Trophoblast cell (in vitro differentiated cells and primary cell): ENCODE data around the gene JAK2.

Experiments used
- DNase-seq, 2 donors: peaks; one replicate each; pipeline ENCODE4 v3.0.0-alpha.2; 2016
- H2AFZ ChIP-seq: 2 replicates; pipeline ENCODE4 v1.6.1; 2013; ENCODE audit warnings: low read length, moderate library complexity, mild to moderate bottlenecking; ENCODE audit not compliant: insufficient read depth, poor library complexity
- H2AK5ac ChIP-seq: 2 replicates; pipeline ENCODE4 v1.6.1; 2013; ENCODE audit warnings: mild to moderate bottlenecking, low read length
- H2BK120ac ChIP-seq: 2 replicates; pipeline ENCODE4 v1.6.1; 2013; ENCODE audit warnings: low read length, mild to moderate bottlenecking, moderate library complexity; ENCODE audit not compliant: insufficient read depth, poor library complexity
- H2BK12ac ChIP-seq: 2 replicates; pipeline ENCODE4 v1.6.1; 2013; ENCODE audit warnings: mild to moderate bottlenecking, low read length, moderate library complexity
- H2BK5ac ChIP-seq: 2 replicates; pipeline ENCODE4 v1.6.1; 2013; ENCODE audit warnings: low read length, low read depth, moderate library complexity, mild to moderate bottlenecking; ENCODE audit not compliant: poor library complexity
- H3K14ac ChIP-seq: 2 replicates; pipeline ENCODE4 v1.6.1; 2013; ENCODE audit warnings: mild to moderate bottlenecking, low read length
- H3K18ac ChIP-seq: 2 replicates; pipeline ENCODE4 v1.6.1; 2013; ENCODE audit warnings: mild to moderate bottlenecking, low read length
- H3K23ac ChIP-seq: 2 replicates; pipeline ENCODE4 v1.6.1; 2013; ENCODE audit warnings: low read length
- H3K27ac ChIP-seq: 2 replicates; pipeline ENCODE4 v1.5.1; 2013; ENCODE audit warnings: low read depth, mild to moderate bottlenecking, inconsistent platforms, low read length, moderate library complexity
- H3K27me3 ChIP-seq: 2 replicates; pipeline ENCODE4 v1.6.1; 2013; ENCODE audit warnings: inconsistent platforms, mild to moderate bottlenecking, low read length, moderate library complexity; ENCODE audit not compliant: insufficient read depth
- H3K36me3 ChIP-seq, 2 experiments: 1 replicate in 1 of 2; 2 replicates in 1 of 2; pipeline ENCODE4 v1.6.1; 2013; ENCODE audit warnings: low read length in 2 of 2, mild to moderate bottlenecking in 2 of 2, moderate library complexity in 1 of 2; ENCODE audit not compliant: insufficient read depth in 2 of 2, control insufficient read depth in 1 of 2
- H3K4ac ChIP-seq: 2 replicates; pipeline ENCODE4 v1.6.1; 2013; ENCODE audit warnings: low read depth, mild to moderate bottlenecking, low read length, moderate library complexity
- H3K4me1 ChIP-seq, 2 experiments: 1 replicate in 1 of 2; 2 replicates in 1 of 2; pipeline ENCODE4 v1.6.1; 2013; ENCODE audit warnings: low read length in 2 of 2, mild to moderate bottlenecking in 2 of 2, moderate library complexity in 1 of 2; ENCODE audit not compliant: insufficient read depth in 2 of 2, control insufficient read depth in 1 of 2
- H3K4me2 ChIP-seq: 2 replicates; pipeline ENCODE4 v1.6.1; 2013; ENCODE audit warnings: inconsistent platforms, mild to moderate bottlenecking, low read length, moderate library complexity
- H3K4me3 ChIP-seq: 2 replicates; pipeline ENCODE4 v1.5.1; 2013; ENCODE audit warnings: mild to moderate bottlenecking, low read depth, low read length, inconsistent platforms
- H3K79me1 ChIP-seq: one replicate; pipeline ENCODE4 v1.6.1; 2013; ENCODE audit warnings: low read length
- H3K79me2 ChIP-seq: 2 replicates; pipeline ENCODE4 v1.6.1; 2013; ENCODE audit warnings: low read length, mild to moderate bottlenecking; ENCODE audit not compliant: control insufficient read depth, insufficient read depth, poor library complexity
- H3K9ac ChIP-seq: 2 replicates; pipeline ENCODE4 v1.6.1; 2013; ENCODE audit warnings: mild to moderate bottlenecking, low read length
- H3K9me3 ChIP-seq: 2 replicates; pipeline ENCODE4 v1.6.1; 2013; ENCODE audit warnings: low read depth, mild to moderate bottlenecking, control low read depth, inconsistent platforms, low read length; ENCODE audit not compliant: insufficient read depth
- H4K12ac ChIP-seq: 2 replicates; pipeline ENCODE4 v1.6.1; 2013; ENCODE audit warnings: low read depth, mild to moderate bottlenecking, low read length, moderate library complexity
- H4K8ac ChIP-seq: 2 replicates; pipeline ENCODE4 v1.6.1; 2013; ENCODE audit warnings: low read depth, mild to moderate bottlenecking, low read length, moderate library complexity
- H4K91ac ChIP-seq: one replicate; pipeline ENCODE4 v1.6.1; 2013; ENCODE audit warnings: low read depth, mild to moderate bottlenecking, low read length, moderate library complexity
- WGBS: extraction: QIAGEN DNeasy Blood & Tissue Kit; methylation state at CpG from one replicate; pipeline ENCODE4 v1.1.7; 2013; ENCODE audit warnings: missing lambda C conversion rate; ENCODE audit not compliant: insufficient read length, insufficient coverage; ENCODE audit errors: extremely low coverage; 5-methylcytosine and 5-hydroxymethylcytosine counted together

Gene JAK2

GRCh38 chr9:4984171-4984620 lies 876 bp upstream of the JAK2 start:
- Histone ChIP-seq H3K36me3 (no peaks in the 10 kb centered on the region), H2AK5ac (no peak overlapping the region), H3K27me3 (no peaks in the 10 kb centered on the region), H2BK5ac (peak overlapping the region; percentile 76), H3K27ac (peak overlapping the region; percentile 98), H2AFZ (peak overlapping the region; percentile 92), H4K91ac (peak overlapping the region; percentile 92), H3K79me2 (peaks cover 8% of the 10 kb centered on the region), H3K79me1 (peaks cover 10% of the 10 kb centered on the region), H3K23ac (no peak overlapping the region), H4K8ac (peak overlapping the region; percentile 75), H3K4me3 (peak overlapping the region; percentile 77), H3K4ac (peak overlapping the region; percentile 18), H2BK120ac (peak overlapping the region; percentile 96), H3K4me2 (peak overlapping the region; percentile 61), H3K9ac (peak overlapping the region; percentile 70), H3K9me3 (no peaks in the 10 kb centered on the region), H3K18ac (peak overlapping the region; percentile 73), H4K12ac (peak overlapping the region; percentile 22), H2BK12ac (no peak overlapping the region), H3K4me1 (peaks cover 0 to 2% of the 10 kb centered on the region in 2 experiments), H3K14ac (peak overlapping the region; percentile 48)
- no CpG with 5 or more reads among the region's 25 CpGs for WGBS
- DNase-seq, result no peak

- Histone ChIP-seq H4K91ac (peak overlapping the region; percentile 65), H2BK12ac (no peak overlapping the region), H4K12ac (peak overlapping the region; percentile 66), H3K4me3 (peak overlapping the region; percentile 77), H2BK5ac (peak overlapping the region; percentile 70), H3K27ac (peak overlapping the region; percentile 98), H3K18ac (peak overlapping the region; percentile 77), H2AFZ (peak overlapping the region; percentile 87), H3K27me3 (no peaks in the 10 kb centered on the region), H3K9me3 (no peaks in the 10 kb centered on the region), H3K79me2 (peaks cover 8% of the 10 kb centered on the region), H3K36me3 (no peaks in the 10 kb centered on the region), H2AK5ac (no peak overlapping the region), H3K23ac (no peak overlapping the region), H3K9ac (peak overlapping the region; percentile 22), H2BK120ac (peak overlapping the region; percentile 83), H4K8ac (peak overlapping the region; percentile 75), H3K4ac (peak overlapping the region; percentile 27), H3K79me1 (peaks cover 10% of the 10 kb centered on the region), H3K4me1 (peaks cover 0 to 2% of the 10 kb centered on the region in 2 experiments), H3K4me2 (peak overlapping the region; percentile 61), H3K14ac (peak overlapping the region; percentile 85)
- no CpG with 5 or more reads among the region's 42 CpGs for WGBS
- peak; percentile 29 to 56 for DNase-seq
Observed at GRCh38 chr9:4985386-4986266, 554 bp downstream of the JAK2 start.

DNA sequence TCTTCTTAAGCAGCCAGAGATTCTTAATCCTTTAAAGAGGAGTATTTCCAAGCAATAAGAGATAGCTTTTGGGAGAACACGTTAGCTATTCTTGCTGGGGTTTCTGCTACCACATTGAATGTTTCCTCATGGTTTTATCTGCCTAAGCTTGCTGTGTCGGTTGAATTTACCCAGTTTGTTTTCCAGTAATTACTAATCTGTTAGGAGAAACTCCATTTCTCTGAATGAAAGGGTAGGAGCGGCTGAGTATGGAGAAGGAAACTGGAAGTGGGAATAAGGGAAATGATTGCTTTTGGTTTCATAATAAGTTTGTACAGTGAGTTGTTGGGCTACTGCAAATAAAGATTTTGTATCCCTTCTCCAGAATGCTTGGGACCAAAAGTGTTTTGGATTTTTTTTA lies 1.2 kb downstream of the JAK2 start:
- Histone ChIP-seq H4K91ac (no peak overlapping the region), H4K12ac (no peak overlapping the region)

GRCh38 chr9:4986783-4987182 lies 1.7 kb downstream of the JAK2 start:
- H4K91ac ChIP-seq, result no peak overlapping the region
- H3K9ac ChIP-seq, result no peak overlapping the region
- no peak overlapping the region for H3K14ac ChIP-seq
- H3K79me1 ChIP-seq, result peaks cover 10% of the 10 kb centered on the region
- H3K23ac ChIP-seq, result no peak overlapping the region
- no peak overlapping the region for H3K27ac ChIP-seq
- no CpG with 5 or more reads among the region's 4 CpGs for whole genome bisulfite sequencing
- H4K8ac ChIP-seq, result no peak overlapping the region
- no peak overlapping the region for H3K4me2 ChIP-seq
- no peak overlapping the region for H3K18ac ChIP-seq
- H3K79me2 ChIP-seq, result peaks cover 8% of the 10 kb centered on the region
- no peaks in the 10 kb centered on the region for H3K36me3 ChIP-seq
- H3K9me3 ChIP-seq, result no peaks in the 10 kb centered on the region
- no peak for DNase-seq
- H3K27me3 ChIP-seq, result no peaks in the 10 kb centered on the region
- H2BK5ac ChIP-seq, result no peak overlapping the region
- H2BK12ac ChIP-seq, result no peak overlapping the region
- no peak overlapping the region for H3K4me3 ChIP-seq
- H2AK5ac ChIP-seq, result no peak overlapping the region
- H2AFZ ChIP-seq, result no peak overlapping the region
- peaks cover 0 to 2% of the 10 kb centered on the region in 2 experiments for H3K4me1 ChIP-seq
- no peak overlapping the region for H2BK120ac ChIP-seq
- no peak overlapping the region for H4K12ac ChIP-seq
- H3K4ac ChIP-seq, result no peak overlapping the region

More for the DNA sequence above, 1.2 kb downstream of the JAK2 start:
- no peak overlapping the region for H3K4ac ChIP-seq
- H3K27ac ChIP-seq, result no peak overlapping the region
- no peak overlapping the region for H3K14ac ChIP-seq
- H2AFZ ChIP-seq, result no peak overlapping the region
- H3K4me1 ChIP-seq, result peaks cover 0 to 2% of the 10 kb centered on the region in 2 experiments
- no peak overlapping the region for H3K23ac ChIP-seq
- H3K9ac ChIP-seq, result no peak overlapping the region
- H3K9me3 ChIP-seq, result no peaks in the 10 kb centered on the region
- no peak for DNase-seq
- H2BK12ac ChIP-seq, result no peak overlapping the region
- peak overlapping the region; percentile 61 for H3K4me2 ChIP-seq
- H3K27me3 ChIP-seq, result no peaks in the 10 kb centered on the region
- WGBS, result no CpG with 5 or more reads among the region's 3 CpGs
- H2BK5ac ChIP-seq, result no peak overlapping the region
- no peak overlapping the region for H2BK120ac ChIP-seq
- peaks cover 8% of the 10 kb centered on the region for H3K79me2 ChIP-seq
- no peak overlapping the region for H3K18ac ChIP-seq
- H2AK5ac ChIP-seq, result no peak overlapping the region
- H3K4me3 ChIP-seq, result no peak overlapping the region
- peaks cover 10% of the 10 kb centered on the region for H3K79me1 ChIP-seq
- no peak overlapping the region for H4K8ac ChIP-seq
- H3K36me3 ChIP-seq, result no peaks in the 10 kb centered on the region
